BE2C (cell line): Measurements from ENCODE around the gene RND2.

ENCODE experiments used
- DNase-seq: peaks from one replicate; pipeline ENCODE4 v3.0.0-alpha.2; 2020
- H3K27me3 ChIP-seq: fragments of 250-450 bp; sonication (Bioruptor Pico); 2 replicates; pipeline ENCODE4 v1.5.1; 2020; ENCODE audit warnings: mild to moderate bottlenecking
- H3K36me3 ChIP-seq: fragments of 250-450 bp; sonication (Bioruptor Pico); 2 replicates; pipeline ENCODE4 v1.5.1; 2020; ENCODE audit warnings: mild to moderate bottlenecking
- H3K4me1 ChIP-seq: fragments of 250-450 bp; sonication (Bioruptor Pico); 2 replicates; pipeline ENCODE4 v1.5.1; 2020
- H3K4me3 ChIP-seq: 2 replicates; pipeline ENCODE4 v1.5.1; 2011; ENCODE audit warnings: low read depth, low read length
- H3K9me3 ChIP-seq: fragments of 250-450 bp; sonication (Bioruptor Pico); 2 replicates; pipeline ENCODE4 v1.5.1; 2020
- TF ChIP-seq, protein P1 (sequence below): IDR thresholded peaks from 2 replicates; pipeline ENCODE4 v1.5.1; 2012; ENCODE audit warnings: mild to moderate bottlenecking, low read depth, low read length

Gene RND2

DNA sequence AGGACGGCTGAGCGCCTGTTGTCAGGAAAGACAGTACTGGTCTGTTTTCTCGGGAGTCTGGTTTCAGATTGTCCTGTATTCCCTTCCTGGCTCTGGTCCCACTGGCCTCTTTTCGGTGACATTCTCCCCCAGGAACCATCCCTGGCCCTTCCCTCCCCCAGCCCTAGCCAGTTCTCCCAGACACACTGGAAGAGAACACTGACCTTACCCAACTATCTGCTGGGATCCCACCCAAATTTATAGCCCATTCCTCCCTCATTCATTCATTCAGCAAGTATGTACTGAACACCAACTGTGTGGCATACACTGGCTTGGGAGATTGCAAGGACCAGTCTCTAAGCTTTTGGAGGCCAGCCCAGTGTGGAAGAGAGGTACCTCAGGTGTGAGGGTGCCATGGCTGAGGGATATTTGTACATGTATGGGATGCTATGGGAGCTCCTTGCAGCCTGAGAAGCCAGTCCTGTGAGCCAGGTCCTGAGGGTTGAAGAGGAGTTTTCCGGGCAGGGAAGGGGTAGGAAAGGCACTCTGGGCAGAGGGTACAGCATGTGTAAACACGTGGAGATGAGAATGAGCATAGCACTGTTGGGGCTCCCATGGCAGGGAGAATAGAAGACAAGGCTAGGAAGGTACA is 5.2 kb downstream of the RND2 start:
- H3K9me3 ChIP-seq = no peaks in the 10 kb centered on the region
- TF ChIP-seq, protein P1, sequence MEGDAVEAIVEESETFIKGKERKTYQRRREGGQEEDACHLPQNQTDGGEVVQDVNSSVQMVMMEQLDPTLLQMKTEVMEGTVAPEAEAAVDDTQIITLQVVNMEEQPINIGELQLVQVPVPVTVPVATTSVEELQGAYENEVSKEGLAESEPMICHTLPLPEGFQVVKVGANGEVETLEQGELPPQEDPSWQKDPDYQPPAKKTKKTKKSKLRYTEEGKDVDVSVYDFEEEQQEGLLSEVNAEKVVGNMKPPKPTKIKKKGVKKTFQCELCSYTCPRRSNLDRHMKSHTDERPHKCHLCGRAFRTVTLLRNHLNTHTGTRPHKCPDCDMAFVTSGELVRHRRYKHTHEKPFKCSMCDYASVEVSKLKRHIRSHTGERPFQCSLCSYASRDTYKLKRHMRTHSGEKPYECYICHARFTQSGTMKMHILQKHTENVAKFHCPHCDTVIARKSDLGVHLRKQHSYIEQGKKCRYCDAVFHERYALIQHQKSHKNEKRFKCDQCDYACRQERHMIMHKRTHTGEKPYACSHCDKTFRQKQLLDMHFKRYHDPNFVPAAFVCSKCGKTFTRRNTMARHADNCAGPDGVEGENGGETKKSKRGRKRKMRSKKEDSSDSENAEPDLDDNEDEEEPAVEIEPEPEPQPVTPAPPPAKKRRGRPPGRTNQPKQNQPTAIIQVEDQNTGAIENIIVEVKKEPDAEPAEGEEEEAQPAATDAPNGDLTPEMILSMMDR = no peak
- H3K4me1 ChIP-seq = peaks cover 20% of the 10 kb centered on the region

DNA sequence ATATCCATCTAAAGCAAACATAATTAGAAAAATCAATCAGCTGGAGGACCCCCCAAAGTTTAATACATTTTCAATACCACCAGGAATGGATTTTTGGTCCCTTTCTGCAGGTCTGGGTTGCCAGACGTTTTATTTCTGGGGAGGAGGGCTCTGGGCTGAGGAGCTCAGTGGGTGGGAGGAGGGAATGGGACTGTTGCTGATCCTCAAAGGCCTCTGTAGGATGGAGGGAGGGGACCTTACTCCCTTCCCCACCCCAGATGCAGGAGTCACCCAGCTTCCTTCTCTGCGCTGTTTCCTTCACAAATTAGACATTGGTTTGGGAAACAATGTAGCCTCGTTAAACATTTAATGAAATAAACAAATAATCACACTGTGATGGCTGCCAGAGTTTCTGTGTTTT is 6.6 kb downstream of the RND2 start:
- no peaks in the 10 kb centered on the region for H3K27me3 ChIP-seq
- no peak overlapping the region for H3K4me3 ChIP-seq
- TF ChIP-seq, protein P1 = no peak
- H3K36me3 ChIP-seq = no peaks in the 10 kb centered on the region; the same call in 1 of the 2 replicates
- H3K4me1 ChIP-seq = peaks cover 20% of the 10 kb centered on the region
- no peak for DNase-seq
- H3K9me3 ChIP-seq = no peaks in the 10 kb centered on the region

More for the DNA sequence above, 5.2 kb downstream of the RND2 start:
- H3K27me3 ChIP-seq = no peaks in the 10 kb centered on the region
- H3K36me3 ChIP-seq = no peaks in the 10 kb centered on the region; the same call in 1 of the 2 replicates
- peak; percentile 50 for DNase-seq
- no peak overlapping the region for H3K4me3 ChIP-seq

DNA sequence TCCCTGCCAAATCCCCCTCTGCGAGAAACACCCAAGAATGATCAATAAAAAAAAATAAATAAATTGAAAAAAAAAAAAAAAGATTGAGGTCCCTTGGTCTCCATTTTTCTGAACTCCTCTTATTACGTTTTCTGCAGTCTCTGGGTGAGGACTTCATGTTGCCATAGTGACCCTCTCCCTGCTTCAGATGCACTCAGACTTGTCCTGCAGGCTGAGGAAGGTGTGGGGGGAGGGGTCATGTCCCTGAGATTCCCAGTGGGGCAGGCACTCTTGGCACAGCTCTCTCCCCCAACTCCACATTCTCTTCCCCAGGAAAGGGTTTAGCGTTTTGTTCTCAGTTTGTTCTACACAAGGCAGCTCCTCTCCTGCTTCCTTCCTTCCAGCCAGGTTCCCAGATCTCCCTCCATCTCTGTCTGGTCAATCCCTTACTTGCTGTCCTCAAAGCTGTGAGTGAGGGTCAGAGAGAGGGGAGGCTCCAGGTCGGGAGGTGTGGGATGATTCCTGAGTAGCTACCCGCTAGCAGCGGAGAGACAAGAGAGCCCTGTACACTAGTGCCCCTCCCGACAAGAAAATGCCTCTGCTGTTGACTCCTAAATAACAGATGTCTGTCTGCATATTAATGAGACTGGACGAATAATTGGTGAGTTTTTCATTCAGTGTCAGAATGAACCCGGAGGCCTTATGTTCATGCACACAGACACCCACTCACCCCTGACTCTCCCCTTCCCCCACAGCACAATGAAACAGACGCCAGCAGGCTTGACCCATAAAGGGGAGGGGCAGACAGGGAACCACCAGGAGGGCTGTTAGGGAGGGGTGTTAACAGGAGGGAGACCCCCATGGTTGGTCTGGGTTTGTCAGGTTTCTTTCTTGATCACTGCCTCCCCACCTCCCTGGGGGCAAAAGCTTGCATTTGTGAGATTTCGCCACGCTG is 9.2 kb downstream of the RND2 start:
- TF ChIP-seq, protein P1 = no peak
- Histone ChIP-seq H3K4me1 (peaks cover 20% of the 10 kb centered on the region), H3K9me3 (no peaks in the 10 kb centered on the region), H3K27me3 (no peaks in the 10 kb centered on the region), H3K36me3 (no peaks in the 10 kb centered on the region; the same call in 1 of the 2 replicates), H3K4me3 (peak overlapping the region; percentile 21; the same call in 1 of the 2 replicates)
- no peak for DNase-seq

GRCh38 chr17:43034894-43035293 is 9.9 kb downstream of the RND2 start:
- no peak for DNase-seq
- no peaks in the 10 kb centered on the region for H3K9me3 ChIP-seq
- no peak overlapping the region for H3K4me3 ChIP-seq
- no peaks in the 10 kb centered on the region; the same call in 1 of the 2 replicates for H3K36me3 ChIP-seq
- no peaks in the 10 kb centered on the region for H3K27me3 ChIP-seq
- H3K4me1 ChIP-seq = peaks cover 18% of the 10 kb centered on the region
- TF ChIP-seq, protein P1 = no peak

DNA sequence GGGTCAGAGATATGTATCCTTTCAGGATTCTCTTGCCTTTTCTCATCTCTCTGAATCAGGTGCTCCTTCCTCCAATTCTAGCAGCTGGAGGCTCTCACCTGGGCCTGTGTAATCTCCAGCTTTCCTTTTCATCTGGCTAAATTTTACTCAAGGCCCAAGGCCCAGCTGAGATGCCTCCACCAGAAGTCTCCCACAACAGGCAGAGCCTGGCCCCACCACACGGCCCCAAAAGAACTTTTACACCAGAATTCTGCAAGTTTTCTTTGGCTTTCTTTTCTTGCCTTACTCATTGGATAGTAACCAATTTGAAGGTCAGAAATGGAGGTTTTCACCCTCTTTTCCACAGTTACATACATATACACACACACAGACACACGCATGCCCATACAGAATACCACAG is 14.6 kb downstream of the RND2 start:
- Histone ChIP-seq H3K9me3 (no peaks in the 10 kb centered on the region), H3K4me3 (no peak overlapping the region), H3K27me3 (no peaks in the 10 kb centered on the region), H3K4me1 (peaks cover 9% of the 10 kb centered on the region), H3K36me3 (peaks cover 5% of the 10 kb centered on the region; the same call in 1 of the 2 replicates)
- TF ChIP-seq, protein P1 = no peak
- DNase-seq = no peak
